HepG2 (cell line): ENCODE results near the gene ADAMTS15. TPM values are rescaled to one million over a fixed set of nuclear protein-coding genes. Genes with fewer than 3 reads are reported as not detected.

Experiments
- ATAC-seq: fragments of 200-7000 bp; cut with Tn5 transposase; 3 replicates; pipeline ENCODE4 v1.9.1; 2020; ENCODE audit warnings: mild to moderate bottlenecking, moderate library complexity
- BruUV-seq: library from RNA; stranded (reverse); fragments of 400-500 nt; replicated peaks from 2 replicates; lab custom pipeline; 2021; lab: Mats Ljungman, UMichigan
- CTCF ChIA-PET: fragments of 300-600 bp; formaldehyde crosslinking; extraction: SDS; loops from one replicate; lab custom pipeline; 2021; ENCODE audit warnings: low total read pairs, inconsistent platforms, low intra/inter-chr PET ratio; lab: Yijun Ruan, JAX
- POLR2A ChIA-PET: fragments of 350-600 bp; sonication (Branson Sonifier 250); formaldehyde crosslinking; loops from one replicate; lab custom pipeline; 2020; ENCODE audit warnings: antibody characterized with exemption, inconsistent platforms; lab: Yijun Ruan, JAX
- DNase-seq: peaks from one replicate; pipeline ENCODE4 v3.0.0-alpha.2; 2015; ENCODE audit warnings: low spot score
- FAIRE-seq: peaks from 3 replicates; lab custom pipeline; 2011; peaks lifted over from hg19 to GRCh38; lab: Jason Lieb, UNC
- H2AFZ ChIP-seq: one replicate; pipeline ENCODE4 v1.6.1; 2011; ENCODE audit warnings: low read length, inconsistent platforms
- H3K27ac ChIP-seq: fragments of 300-600 bp; 3 replicates; pipeline ENCODE4 v1.8.0; 2011; ENCODE audit warnings: mixed run types, mild to moderate bottlenecking, mixed read lengths, low read length, inconsistent platforms; ENCODE audit not compliant: insufficient read depth; ENCODE audit errors: extremely low read length
- H3K27me3 ChIP-seq, 2 experiments: fragments of 200-600 bp in 1 of 2; 2 replicates in 1 of 2; 3 replicates in 1 of 2; pipeline versions ENCODE4 v1.6.0 to v1.8.0; 2011; ENCODE audit warnings: low read length in 2 of 2, mild to moderate bottlenecking in 2 of 2, moderate library complexity in 2 of 2, inconsistent platforms in 1 of 2; ENCODE audit not compliant: insufficient read depth in 2 of 2, control insufficient read depth in 1 of 2
- H3K36me3 ChIP-seq, 2 experiments: fragments of 200-600 bp in 1 of 2; replicated peaks in 1 of 2; 2 replicates in 1 of 2; 3 replicates in 1 of 2; pipeline versions ENCODE4 v1.5.1 to v1.8.0; 2011; ENCODE audit warnings: low read length in 2 of 2, inconsistent platforms in 1 of 2; ENCODE audit not compliant: insufficient read depth in 2 of 2, control insufficient read depth in 1 of 2
- H3K4me1 ChIP-seq: 2 replicates; pipeline ENCODE4 v1.5.1; 2012; ENCODE audit warnings: low read length, inconsistent platforms; ENCODE audit not compliant: insufficient read depth
- H3K4me2 ChIP-seq: 2 replicates; pipeline ENCODE4 v1.6.0; 2011; ENCODE audit warnings: low read depth, low read length, inconsistent platforms
- H3K4me3 ChIP-seq, 3 experiments: fragments of 200-600 bp in 1 of 3; sonication (generic), shearing (Covaris generic) in 1 of 3; replicated peaks in 1 of 3; 2 replicates each; pipeline ENCODE4 v1.5.1; 2011 to 2016; ENCODE audit warnings: low read length in 3 of 3, inconsistent platforms in 2 of 3, low read depth in 2 of 3, mild to moderate bottlenecking in 2 of 3, control low read depth in 1 of 3, mixed read lengths in 1 of 3; ENCODE audit not compliant: insufficient read depth in 1 of 3
- H3K79me2 ChIP-seq: one replicate; pipeline ENCODE4 v1.6.1; 2011; ENCODE audit warnings: low read length, inconsistent platforms; ENCODE audit not compliant: insufficient read depth
- H3K9ac ChIP-seq: 2 replicates; pipeline ENCODE4 v1.6.0; 2011; ENCODE audit warnings: mild to moderate bottlenecking, low read depth, low read length, inconsistent platforms; ENCODE audit not compliant: insufficient read depth
- H3K9me3 ChIP-seq: 2 replicates; pipeline ENCODE4 v1.5.1; 2012; ENCODE audit warnings: mild to moderate bottlenecking, low read length
- H4K20me1 ChIP-seq: 2 replicates; pipeline ENCODE4 v1.6.0; 2011; ENCODE audit warnings: inconsistent platforms, mild to moderate bottlenecking, low read length, moderate library complexity; ENCODE audit not compliant: insufficient read depth
- PHF20 ChIP-seq: sonication (generic); formaldehyde crosslinking; IDR thresholded peaks from 2 replicates; pipeline ENCODE4 v1.5.0; 2020; ENCODE audit warnings: mild to moderate bottlenecking, missing genetic modification reagents
- RBFOX2 ChIP-seq: fragments of 200-400 bp; formaldehyde crosslinking; IDR thresholded peaks from 2 replicates; pipeline ENCODE4 v1.6.1; 2017; ENCODE audit warnings: low read depth, mild to moderate bottlenecking, low read length
- TBP ChIP-seq: sonication (generic); formaldehyde crosslinking; IDR thresholded peaks from 2 replicates; pipeline ENCODE4 v1.5.0; 2020; ENCODE audit warnings: missing genetic modification reagents
- TSC22D2 ChIP-seq: sonication (generic); formaldehyde crosslinking; IDR thresholded peaks from 2 replicates; pipeline ENCODE4 v1.5.1; 2020; ENCODE audit warnings: missing genetic modification reagents, mild to moderate bottlenecking, borderline replicate concordance
- ZNF337 ChIP-seq: sonication (generic); formaldehyde crosslinking; IDR thresholded peaks from 2 replicates; pipeline ENCODE4 v1.5.1; 2020; ENCODE audit warnings: missing genetic modification reagents, low read depth, mild to moderate bottlenecking, borderline replicate concordance
- ZNF670 ChIP-seq: sonication (generic); formaldehyde crosslinking; IDR thresholded peaks from 2 replicates; pipeline ENCODE4 v1.8.0; 2022; ENCODE audit warnings: mild to moderate bottlenecking, missing genetic modification reagents, borderline replicate concordance
- WGBS: methylation state at CpG from one replicate; pipeline ENCODE4 v1.1.6; 2017; ENCODE audit warnings: low lambda C conversion rate; 5-methylcytosine and 5-hydroxymethylcytosine counted together
- in situ Hi-C: cut with HindIII; loops from 2 replicates; pipeline ENCODE4 v1.10.0; 2017; ENCODE audit warnings: low pct_unique_long_range_greater_than_20kb; ENCODE audit not compliant: extremely low pct_ligation_motif_present
- intact Hi-C: fragments of 100-400 bp; cut with micrococcal nuclease; formaldehyde crosslinking; loops from one replicate; pipeline ENCODE4 v1.10.0; 2022; ENCODE audit not compliant: unreplicated experiment
- polyA plus RNA-seq, 8 experiments: library from polyadenylated mRNA; depleted of rRNA in 3 of 8; stranded (reverse) in 7 of 8; unstranded in 1 of 8; fragments of >200 nt; fragmentation: Illumina TruSeq in 4 of 8; extraction: Trizol in 4 of 8; gene quantifications; 2 replicates each; pipeline versions ENCODE4 v1.2.1 to v1.2.3, GENCODE V29; 2011 to 2016; ENCODE audit warnings: low read depth in 4 of 8, missing spikeins in 1 of 8, mixed read lengths in 1 of 8; ENCODE audit not compliant: insufficient read depth in 1 of 8
- total RNA-seq, 5 experiments: library from RNA; depleted of rRNA; stranded (reverse); fragments of >200 nt; fragmentation: Illumina TruSeq; extraction: Trizol; gene quantifications; 2 replicates each; pipeline ENCODE4 v1.2.3, GENCODE V29; 2016; ENCODE audit warnings: low read depth in 1 of 5
- TF ChIP-seq, protein P1 (sequence below): sonication (generic); formaldehyde crosslinking; IDR thresholded peaks from 2 replicates; pipeline ENCODE4 v1.4.0; 2020; ENCODE audit warnings: missing genetic modification reagents, borderline replicate concordance
- TF ChIP-seq, protein P2 (sequence below): sonication (generic); formaldehyde crosslinking; IDR thresholded peaks from 2 replicates; pipeline ENCODE4 v1.5.1; 2020; ENCODE audit warnings: mild to moderate bottlenecking, missing genetic modification reagents, moderate library complexity
- TF ChIP-seq, protein P3 (sequence below): sonication (generic); formaldehyde crosslinking; IDR thresholded peaks from 2 replicates; pipeline ENCODE4 v1.9.0; 2021; ENCODE audit warnings: missing genetic modification reagents, mild to moderate bottlenecking, borderline replicate concordance
- TF ChIP-seq, protein P4 (sequence below): sonication (generic); formaldehyde crosslinking; IDR thresholded peaks from 2 replicates; pipeline ENCODE4 v1.8.1; 2023; ENCODE audit warnings: mild to moderate bottlenecking, inconsistent platforms, moderate library complexity, missing genetic modification reagents, borderline replicate concordance

The ADAMTS15 gene
- total and polyA plus RNA-seq, 2 of the 13 experiments (the other 11 are each of a cell fraction or from before 2014, with no cell fraction given) = 0.01 to 0.02 TPM

DNA sequence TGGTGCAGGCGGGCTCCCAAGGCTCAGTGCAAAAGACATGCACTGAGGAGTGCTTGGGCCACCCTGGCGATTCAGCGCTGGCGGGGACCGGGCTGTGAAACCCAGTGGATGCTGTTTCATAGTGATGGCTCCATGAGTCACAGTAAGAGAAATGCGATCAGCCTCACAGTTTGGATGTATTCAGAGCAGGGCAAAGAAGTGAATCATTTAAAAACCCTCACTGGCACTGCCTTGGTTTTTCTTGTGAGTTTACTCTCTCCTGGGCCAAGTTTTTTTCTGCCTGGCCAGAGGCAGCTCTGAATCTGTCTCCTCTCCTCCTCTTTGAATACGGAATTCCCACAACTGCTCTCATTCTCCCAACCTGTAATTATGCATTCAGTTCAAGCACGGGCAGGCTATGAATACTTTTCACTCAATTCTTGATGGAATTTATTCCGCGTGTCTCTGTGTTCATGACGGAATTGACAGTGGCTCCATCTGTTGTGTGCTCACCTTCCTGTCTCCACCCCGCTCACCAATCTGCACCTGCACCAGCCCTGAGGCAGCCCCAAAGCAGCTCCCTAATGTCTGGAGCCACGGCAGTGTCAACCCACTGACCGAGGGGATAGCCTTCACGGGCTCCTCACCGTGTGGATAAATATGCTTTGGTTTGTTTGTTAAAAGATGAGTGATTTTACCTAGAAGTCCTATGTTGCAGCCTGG lies 34.9 kb upstream of the ADAMTS15 start (continued):
- TF ChIP-seq, protein P1, sequence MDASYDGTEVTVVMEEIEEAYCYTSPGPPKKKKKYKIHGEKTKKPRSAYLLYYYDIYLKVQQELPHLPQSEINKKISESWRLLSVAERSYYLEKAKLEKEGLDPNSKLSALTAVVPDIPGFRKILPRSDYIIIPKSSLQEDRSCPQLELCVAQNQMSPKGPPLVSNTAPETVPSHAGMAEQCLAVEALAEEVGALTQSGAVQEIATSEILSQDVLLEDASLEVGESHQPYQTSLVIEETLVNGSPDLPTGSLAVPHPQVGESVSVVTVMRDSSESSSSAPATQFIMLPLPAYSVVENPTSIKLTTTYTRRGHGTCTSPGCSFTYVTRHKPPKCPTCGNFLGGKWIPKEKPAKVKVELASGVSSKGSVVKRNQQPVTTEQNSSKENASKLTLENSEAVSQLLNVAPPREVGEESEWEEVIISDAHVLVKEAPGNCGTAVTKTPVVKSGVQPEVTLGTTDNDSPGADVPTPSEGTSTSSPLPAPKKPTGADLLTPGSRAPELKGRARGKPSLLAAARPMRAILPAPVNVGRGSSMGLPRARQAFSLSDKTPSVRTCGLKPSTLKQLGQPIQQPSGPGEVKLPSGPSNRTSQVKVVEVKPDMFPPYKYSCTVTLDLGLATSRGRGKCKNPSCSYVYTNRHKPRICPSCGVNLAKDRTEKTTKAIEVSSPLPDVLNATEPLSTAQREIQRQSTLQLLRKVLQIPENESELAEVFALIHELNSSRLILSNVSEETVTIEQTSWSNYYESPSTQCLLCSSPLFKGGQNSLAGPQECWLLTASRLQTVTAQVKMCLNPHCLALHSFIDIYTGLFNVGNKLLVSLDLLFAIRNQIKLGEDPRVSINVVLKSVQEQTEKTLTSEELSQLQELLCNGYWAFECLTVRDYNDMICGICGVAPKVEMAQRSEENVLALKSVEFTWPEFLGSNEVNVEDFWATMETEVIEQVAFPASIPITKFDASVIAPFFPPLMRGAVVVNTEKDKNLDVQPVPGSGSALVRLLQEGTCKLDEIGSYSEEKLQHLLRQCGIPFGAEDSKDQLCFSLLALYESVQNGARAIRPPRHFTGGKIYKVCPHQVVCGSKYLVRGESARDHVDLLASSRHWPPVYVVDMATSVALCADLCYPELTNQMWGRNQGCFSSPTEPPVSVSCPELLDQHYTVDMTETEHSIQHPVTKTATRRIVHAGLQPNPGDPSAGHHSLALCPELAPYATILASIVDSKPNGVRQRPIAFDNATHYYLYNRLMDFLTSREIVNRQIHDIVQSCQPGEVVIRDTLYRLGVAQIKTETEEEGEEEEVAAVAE (CRISPR knock-in tag) = no peak
- TF ChIP-seq, protein P2, sequence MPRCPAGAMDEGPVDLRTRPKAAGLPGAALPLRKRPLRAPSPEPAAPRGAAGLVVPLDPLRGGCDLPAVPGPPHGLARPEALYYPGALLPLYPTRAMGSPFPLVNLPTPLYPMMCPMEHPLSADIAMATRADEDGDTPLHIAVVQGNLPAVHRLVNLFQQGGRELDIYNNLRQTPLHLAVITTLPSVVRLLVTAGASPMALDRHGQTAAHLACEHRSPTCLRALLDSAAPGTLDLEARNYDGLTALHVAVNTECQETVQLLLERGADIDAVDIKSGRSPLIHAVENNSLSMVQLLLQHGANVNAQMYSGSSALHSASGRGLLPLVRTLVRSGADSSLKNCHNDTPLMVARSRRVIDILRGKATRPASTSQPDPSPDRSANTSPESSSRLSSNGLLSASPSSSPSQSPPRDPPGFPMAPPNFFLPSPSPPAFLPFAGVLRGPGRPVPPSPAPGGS (CRISPR knock-in tag) = no peak

DNA sequence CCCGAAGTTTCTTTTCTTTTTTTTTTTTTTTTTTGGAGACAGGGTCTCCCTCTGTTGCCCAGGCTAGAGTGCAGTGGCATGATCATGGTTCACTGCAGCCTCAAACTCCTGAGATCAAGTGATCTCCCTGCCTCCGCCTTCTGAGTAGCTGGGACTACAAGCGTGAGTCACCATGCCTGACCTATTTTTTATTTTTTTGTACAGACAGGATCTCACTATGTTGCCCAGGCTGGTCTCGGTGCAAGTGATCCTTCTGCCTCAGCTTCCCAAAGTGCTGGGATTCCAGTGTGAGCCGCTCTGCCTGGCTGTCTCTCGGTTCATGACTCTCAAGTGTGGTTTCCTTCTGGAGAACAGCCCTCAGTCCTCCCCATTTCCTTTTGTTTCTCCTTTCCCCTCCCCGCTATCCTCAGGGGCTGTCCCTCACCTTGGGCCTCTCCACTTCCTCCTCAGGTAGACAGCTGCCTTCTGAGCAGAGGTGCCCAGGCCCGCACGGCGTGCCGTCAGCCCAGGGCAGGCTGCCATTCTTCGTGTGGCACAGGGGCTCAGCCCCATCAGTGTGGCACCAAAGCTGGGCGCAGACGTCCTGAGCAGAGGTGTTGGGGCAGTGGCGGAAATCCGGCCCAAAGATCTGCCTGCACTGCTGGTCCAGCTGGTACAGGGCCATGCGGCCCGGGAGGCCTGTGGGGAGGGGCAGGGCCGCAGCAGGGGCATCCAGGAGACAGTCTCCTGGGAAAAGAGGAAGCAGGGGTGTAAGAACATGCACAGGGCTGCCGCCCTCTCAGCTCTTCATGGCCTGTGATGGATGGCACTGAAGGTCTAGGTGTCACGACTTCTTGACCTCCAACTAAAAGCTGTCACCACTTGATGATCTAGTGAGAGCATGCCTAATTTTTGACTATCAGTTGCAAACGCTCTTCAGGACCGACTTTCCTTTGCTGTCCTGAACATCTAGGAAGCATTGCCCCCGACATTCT lies 34.1 kb upstream of the ADAMTS15 start:
- H3K9ac ChIP-seq = no peak overlapping the region
- ChIA-PET POLR2A (no interaction called here), CTCF (no interaction called here)
- H4K20me1 ChIP-seq = no peaks in the 10 kb centered on the region
- no peak overlapping the region for H3K4me3 ChIP-seq
- WGBS = 24% methylated on average over 19 of the region's 24 CpGs
- no peak overlapping the region for H3K27ac ChIP-seq
- H3K4me1 ChIP-seq = no peaks in the 10 kb centered on the region
- in situ Hi-C loops = no loop called here
- H3K4me2 ChIP-seq = no peak overlapping the region
- intact Hi-C loops = no loop called here
- no peak overlapping the region for H2AFZ ChIP-seq
- no peak for FAIRE-seq
- no peak for ATAC-seq
- no peaks in the 10 kb centered on the region for H3K36me3 ChIP-seq
- BruUV-seq = no TSS peak
- no peaks in the 10 kb centered on the region for H3K9me3 ChIP-seq
- H3K79me2 ChIP-seq = no peaks in the 10 kb centered on the region
- DNase-seq = no peak
- peaks cover 9 to 82% of the 10 kb centered on the region in 2 experiments; a peak in 3 of 5 replicates for H3K27me3 ChIP-seq
- TF ChIP-seq, protein P3, sequence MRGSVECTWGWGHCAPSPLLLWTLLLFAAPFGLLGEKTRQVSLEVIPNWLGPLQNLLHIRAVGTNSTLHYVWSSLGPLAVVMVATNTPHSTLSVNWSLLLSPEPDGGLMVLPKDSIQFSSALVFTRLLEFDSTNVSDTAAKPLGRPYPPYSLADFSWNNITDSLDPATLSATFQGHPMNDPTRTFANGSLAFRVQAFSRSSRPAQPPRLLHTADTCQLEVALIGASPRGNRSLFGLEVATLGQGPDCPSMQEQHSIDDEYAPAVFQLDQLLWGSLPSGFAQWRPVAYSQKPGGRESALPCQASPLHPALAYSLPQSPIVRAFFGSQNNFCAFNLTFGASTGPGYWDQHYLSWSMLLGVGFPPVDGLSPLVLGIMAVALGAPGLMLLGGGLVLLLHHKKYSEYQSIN (CRISPR knock-in tag) = no peak
- TF ChIP-seq, protein P4, sequence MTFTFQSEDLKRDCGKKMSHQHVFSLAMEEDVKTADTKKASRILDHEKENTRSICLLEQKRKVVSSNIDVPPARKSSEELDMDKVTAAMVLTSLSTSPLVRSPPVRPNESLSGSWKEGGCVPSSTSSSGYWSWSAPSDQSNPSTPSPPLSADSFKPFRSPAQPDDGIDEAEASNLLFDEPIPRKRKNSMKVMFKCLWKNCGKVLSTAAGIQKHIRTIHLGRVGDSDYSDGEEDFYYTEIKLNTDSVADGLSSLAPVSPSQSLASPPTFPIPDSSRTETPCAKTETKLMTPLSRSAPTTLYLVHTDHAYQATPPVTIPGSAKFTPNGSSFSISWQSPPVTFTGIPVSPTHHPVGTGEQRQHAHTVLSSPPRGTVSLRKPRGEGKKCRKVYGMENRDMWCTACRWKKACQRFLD = no peak
- no peak for TF ChIP-seq PHF20
- TF ChIP-seq TSC22D2 = no peak
- no peak for TF ChIP-seq RBFOX2
- no peak for TF ChIP-seq ZNF670 (CRISPR knock-in tag)
- no peak for TF ChIP-seq TBP
- TF ChIP-seq ZNF337 = no peak
